Activated naive CD8-positive, alpha-beta T cell treated with anti-CD3 and anti-CD28 coated beads, Interleukin-2, amount 50 U/mL, for 24 hours (primary cell): ENCODE data around the gene TMEM184A.

Experiments
- ATAC-seq: fragments of 150-1000 bp; cut with Tn5 transposase; one replicate; pipeline ENCODE4 v1.10.0; 2021
- DNase-seq: peaks from one replicate; pipeline ENCODE4 v3.0.0; 2021
- H3K27ac Mint-ChIP-seq: one replicate; pipeline ENCODE4 v1.8.0; 2021; ENCODE audit warnings: mild to moderate bottlenecking, mixed read lengths
- H3K27me3 Mint-ChIP-seq: one replicate; pipeline ENCODE4 v1.8.0; 2021; ENCODE audit warnings: mixed read lengths
- H3K36me3 Mint-ChIP-seq: one replicate; pipeline ENCODE4 v1.8.0; 2021; ENCODE audit warnings: low read depth, mixed read lengths
- H3K4me1 Mint-ChIP-seq: one replicate; pipeline ENCODE4 v1.8.0; 2021; ENCODE audit warnings: mixed read lengths
- H3K4me3 Mint-ChIP-seq: one replicate; pipeline ENCODE4 v1.8.0; 2021; ENCODE audit warnings: mild to moderate bottlenecking, moderate library complexity, mixed read lengths
- H3K9me3 Mint-ChIP-seq: one replicate; pipeline ENCODE4 v1.8.0; 2021; ENCODE audit warnings: mixed read lengths

TMEM184A gene

GRCh38 chr7:1496531-1497292 is 59.3 kb downstream of the TMEM184A start:
- peaks cover 4% of the 10 kb centered on the region for H3K4me1 Mint-ChIP-seq
- no peak for DNase-seq
- no peak overlapping the region for H3K27ac Mint-ChIP-seq
- H3K9me3 Mint-ChIP-seq = no peaks in the 10 kb centered on the region
- no peak for ATAC-seq
- no peak overlapping the region for H3K4me3 Mint-ChIP-seq
- peaks cover 9% of the 10 kb centered on the region for H3K36me3 Mint-ChIP-seq
- no peaks in the 10 kb centered on the region for H3K27me3 Mint-ChIP-seq

GRCh38 chr7:1495564-1496242 is 60.3 kb downstream of the TMEM184A start:
- no peak overlapping the region for H3K27ac Mint-ChIP-seq
- no peak overlapping the region for H3K4me3 Mint-ChIP-seq
- H3K36me3 Mint-ChIP-seq = peaks cover 9% of the 10 kb centered on the region
- ATAC-seq = no peak
- no peaks in the 10 kb centered on the region for H3K27me3 Mint-ChIP-seq
- peaks cover 1% of the 10 kb centered on the region for H3K4me1 Mint-ChIP-seq
- H3K9me3 Mint-ChIP-seq = no peaks in the 10 kb centered on the region
- no peak for DNase-seq

- Mint-ChIP-seq H3K27ac (no peak overlapping the region), H3K4me3 (no peak overlapping the region), H3K36me3 (peaks cover 10% of the 10 kb centered on the region), H3K27me3 (no peaks in the 10 kb centered on the region), H3K9me3 (no peaks in the 10 kb centered on the region), H3K4me1 (no peaks in the 10 kb centered on the region)
- ATAC-seq (no peak), DNase-seq (no peak)
Measured at GRCh38 chr7:1494866-1495563, 61.0 kb downstream of the TMEM184A start.

- H3K9me3 Mint-ChIP-seq = no peaks in the 10 kb centered on the region
- no peaks in the 10 kb centered on the region for H3K4me1 Mint-ChIP-seq
- H3K36me3 Mint-ChIP-seq = peaks cover 10% of the 10 kb centered on the region
- H3K27ac Mint-ChIP-seq = no peak overlapping the region
- H3K27me3 Mint-ChIP-seq = no peaks in the 10 kb centered on the region
- DNase-seq (no peak), ATAC-seq (no peak)
- H3K4me3 Mint-ChIP-seq = no peak overlapping the region
Measured at GRCh38 chr7:1494447-1494846, 61.6 kb downstream of the TMEM184A start.

GRCh38 chr7:1493571-1493970 is 62.4 kb downstream of the TMEM184A start:
- no peaks in the 10 kb centered on the region for H3K9me3 Mint-ChIP-seq
- H3K27me3 Mint-ChIP-seq = no peaks in the 10 kb centered on the region
- DNase-seq (no peak), ATAC-seq (no peak)
- peaks cover 10% of the 10 kb centered on the region for H3K36me3 Mint-ChIP-seq
- no peak overlapping the region for H3K27ac Mint-ChIP-seq
- no peaks in the 10 kb centered on the region for H3K4me1 Mint-ChIP-seq
- no peak overlapping the region for H3K4me3 Mint-ChIP-seq

DNA sequence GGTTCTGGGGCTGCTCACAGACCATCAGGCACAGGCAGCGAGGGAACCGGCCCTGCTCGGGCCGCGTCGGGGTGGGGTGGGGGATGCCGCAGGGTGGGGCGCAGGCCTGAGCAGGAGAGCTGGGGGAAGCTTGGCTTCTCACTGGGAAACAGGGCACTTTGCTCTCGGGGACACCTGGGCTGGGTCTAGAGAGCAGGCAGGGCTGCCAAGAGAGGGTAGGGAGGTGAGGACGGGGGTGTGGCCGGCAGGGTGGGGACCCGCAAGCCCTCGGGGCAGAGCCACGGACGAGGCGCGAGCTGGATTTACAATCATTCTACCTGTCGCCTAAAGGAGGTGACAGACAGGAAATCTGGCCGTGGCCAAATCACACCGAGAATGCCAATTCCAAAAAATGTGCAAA is 62.9 kb downstream of the TMEM184A start:
- Mint-ChIP-seq H3K4me1 (no peaks in the 10 kb centered on the region), H3K27ac (no peak overlapping the region), H3K36me3 (peaks cover 10% of the 10 kb centered on the region), H3K4me3 (no peak overlapping the region), H3K9me3 (no peaks in the 10 kb centered on the region), H3K27me3 (no peaks in the 10 kb centered on the region)
- DNase-seq = no peak
- ATAC-seq = no peak

- Mint-ChIP-seq H3K27ac (no peak overlapping the region), H3K27me3 (no peaks in the 10 kb centered on the region)
Measured at GRCh38 chr7:1492640-1493039, 63.4 kb downstream of the TMEM184A start.

More at GRCh38 chr7:1492640-1493039, 63.4 kb downstream of the TMEM184A start:
- ATAC-seq (no peak), DNase-seq (no peak)
- Mint-ChIP-seq H3K4me3 (no peak overlapping the region), H3K9me3 (no peaks in the 10 kb centered on the region), H3K36me3 (peaks cover 10% of the 10 kb centered on the region), H3K4me1 (no peaks in the 10 kb centered on the region)
